Fibroblast of peridontal ligament (primary cell): ENCODE measurements around the gene PECR.
"Not testable (repeated sequence)": the region's sequence is repeated elsewhere in the genome, so short reads cannot be mapped to it uniquely, and the experiment has no call there.

Source experiments
- DNase-seq: peaks from one replicate; pipeline ENCODE4 v3.0.0-alpha.2; 2010; ENCODE audit errors: extremely low read depth

PECR gene

DNA sequence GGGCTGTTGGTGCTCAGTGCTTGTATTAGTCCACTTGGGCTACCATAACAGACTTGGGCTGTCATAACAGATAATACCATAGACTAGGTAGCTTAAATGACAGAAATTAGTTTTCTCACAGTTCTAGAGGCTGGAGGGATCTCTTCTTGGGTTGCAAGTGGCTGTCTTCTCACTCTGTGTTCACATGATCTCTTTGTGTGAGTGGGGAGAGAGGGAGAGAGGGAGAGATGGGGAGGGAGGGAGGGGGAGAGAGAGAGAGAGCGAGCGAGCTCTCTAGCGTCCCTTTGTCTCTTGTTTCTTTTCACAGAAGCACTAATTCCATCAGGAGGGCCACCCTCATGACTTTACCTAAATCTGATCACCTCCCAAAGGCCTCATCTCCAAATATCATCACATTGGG lies 23.1 kb upstream of the PECR start:
- no peak for DNase-seq

GRCh38 chr2:216103213-216103612 lies 21.6 kb upstream of the PECR start:
- DNase-seq = no peak

DNA sequence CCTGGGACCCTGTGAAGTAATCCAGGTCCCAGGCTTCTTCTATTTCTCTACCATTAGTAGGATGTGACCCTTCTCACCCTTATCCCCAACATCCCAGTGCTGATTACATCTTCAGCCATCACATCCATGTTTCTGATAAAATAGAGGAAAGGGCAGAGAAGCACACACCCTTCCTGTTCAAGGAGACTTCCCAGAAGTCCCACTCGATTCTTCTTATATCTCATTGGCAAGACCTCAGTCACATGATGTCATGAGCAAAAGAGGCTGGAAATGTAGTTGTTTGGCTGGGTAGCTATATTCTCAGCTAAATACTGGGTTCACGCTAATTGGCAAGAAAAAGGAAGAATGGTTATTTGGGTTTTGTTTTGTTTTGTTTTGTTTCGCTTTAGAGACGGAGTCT lies 19.5 kb upstream of the PECR start:
- DNase-seq = no peak

GRCh38 chr2:216098421-216099334 lies 17.1 kb upstream of the PECR start:
- DNase-seq = no peak

DNA sequence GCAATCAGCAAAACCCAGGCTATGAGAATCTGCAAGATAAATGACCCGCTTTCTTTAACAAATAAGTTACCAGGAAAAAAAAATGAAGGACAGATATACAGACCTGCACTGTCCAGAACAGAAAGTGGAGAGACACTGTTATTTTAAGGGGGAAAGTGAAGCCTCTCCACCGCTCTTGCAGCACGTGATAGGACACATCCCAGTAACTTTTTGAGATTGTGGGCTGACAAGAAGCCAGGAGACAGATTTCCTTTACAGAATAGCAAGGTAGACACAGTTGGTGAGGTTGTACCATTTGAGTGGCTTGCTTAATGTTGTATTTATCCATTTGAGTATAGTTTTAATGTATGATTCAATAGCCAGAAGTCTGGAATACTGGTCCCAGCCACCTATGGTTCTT lies 13.1 kb upstream of the PECR start:
- no peak for DNase-seq

- no peak for DNase-seq
Measured at GRCh38 chr2:216092646-216093045, 11.0 kb upstream of the PECR start.

DNA sequence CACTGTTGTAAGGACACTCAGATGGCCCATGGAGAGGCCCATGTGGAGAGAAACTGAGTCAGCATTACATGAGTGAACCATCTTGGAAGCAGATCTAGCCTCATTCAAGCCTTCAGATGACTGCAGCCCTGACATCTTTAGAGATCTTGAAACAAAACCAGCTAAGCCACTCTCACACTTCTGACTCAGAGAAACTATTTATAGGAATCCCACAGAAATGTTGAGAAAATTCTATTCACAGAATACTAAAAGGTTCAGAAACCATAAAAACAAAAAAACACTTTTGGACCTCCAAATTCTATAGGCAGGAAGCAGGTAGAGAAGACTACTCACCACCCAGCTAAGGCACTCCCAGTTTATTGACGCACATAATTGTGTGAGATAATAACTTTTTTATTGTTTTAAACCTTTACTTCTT lies 8.8 kb upstream of the PECR start:
- peak; percentile 48 for DNase-seq

DNA sequence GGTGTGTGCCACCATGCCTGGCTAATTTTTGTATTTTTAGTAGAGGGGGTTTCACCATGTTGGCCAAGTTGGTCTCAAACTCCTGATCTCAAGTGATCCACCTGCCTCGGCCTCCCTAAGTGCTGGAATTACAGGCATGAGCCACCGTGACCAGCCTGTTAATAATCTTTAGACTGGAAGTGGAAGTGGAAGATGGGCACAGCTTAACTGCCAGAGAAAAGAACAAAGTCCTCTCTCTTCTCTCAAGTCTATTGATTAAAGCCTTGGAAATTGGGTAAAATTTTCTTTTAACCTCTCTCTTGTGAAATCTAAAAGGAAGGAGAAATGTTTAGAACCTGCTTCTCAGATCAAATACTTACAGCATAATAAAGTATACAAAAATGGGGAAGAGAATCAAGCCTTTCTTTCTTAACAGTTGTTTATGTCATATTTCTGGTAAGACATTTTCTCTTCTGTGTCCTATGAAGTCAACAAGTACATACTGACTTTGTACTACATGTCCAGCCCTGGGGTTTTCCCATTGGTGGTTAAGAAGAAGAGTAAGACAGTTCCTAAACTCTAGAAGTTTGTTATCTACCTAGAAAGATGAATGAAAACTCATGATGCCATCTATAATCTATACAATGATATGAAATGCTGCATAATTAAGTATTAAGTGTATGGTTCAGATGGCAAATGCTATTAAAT lies 4.7 kb upstream of the PECR start:
- DNase-seq = no peak

DNA sequence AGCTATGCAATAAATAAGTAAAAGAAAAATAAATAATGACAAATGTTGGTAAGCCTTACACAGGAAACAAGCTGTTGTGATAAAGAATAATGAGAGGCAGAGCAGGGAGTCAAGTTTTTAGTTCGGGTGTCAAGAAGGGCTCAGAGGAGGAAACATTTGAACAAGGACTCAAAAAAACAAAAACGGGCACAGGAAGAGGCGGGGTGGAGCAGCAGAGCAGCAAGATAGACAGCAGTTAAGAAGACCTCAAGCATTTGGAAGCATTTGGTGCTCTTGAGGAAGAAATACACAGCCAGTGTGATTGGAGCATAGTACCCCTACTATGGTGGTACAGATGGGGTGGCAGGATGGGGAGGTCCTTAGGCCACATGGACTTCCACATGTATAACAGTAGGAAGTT lies 2.9 kb upstream of the PECR start:
- DNase-seq = no peak

DNA sequence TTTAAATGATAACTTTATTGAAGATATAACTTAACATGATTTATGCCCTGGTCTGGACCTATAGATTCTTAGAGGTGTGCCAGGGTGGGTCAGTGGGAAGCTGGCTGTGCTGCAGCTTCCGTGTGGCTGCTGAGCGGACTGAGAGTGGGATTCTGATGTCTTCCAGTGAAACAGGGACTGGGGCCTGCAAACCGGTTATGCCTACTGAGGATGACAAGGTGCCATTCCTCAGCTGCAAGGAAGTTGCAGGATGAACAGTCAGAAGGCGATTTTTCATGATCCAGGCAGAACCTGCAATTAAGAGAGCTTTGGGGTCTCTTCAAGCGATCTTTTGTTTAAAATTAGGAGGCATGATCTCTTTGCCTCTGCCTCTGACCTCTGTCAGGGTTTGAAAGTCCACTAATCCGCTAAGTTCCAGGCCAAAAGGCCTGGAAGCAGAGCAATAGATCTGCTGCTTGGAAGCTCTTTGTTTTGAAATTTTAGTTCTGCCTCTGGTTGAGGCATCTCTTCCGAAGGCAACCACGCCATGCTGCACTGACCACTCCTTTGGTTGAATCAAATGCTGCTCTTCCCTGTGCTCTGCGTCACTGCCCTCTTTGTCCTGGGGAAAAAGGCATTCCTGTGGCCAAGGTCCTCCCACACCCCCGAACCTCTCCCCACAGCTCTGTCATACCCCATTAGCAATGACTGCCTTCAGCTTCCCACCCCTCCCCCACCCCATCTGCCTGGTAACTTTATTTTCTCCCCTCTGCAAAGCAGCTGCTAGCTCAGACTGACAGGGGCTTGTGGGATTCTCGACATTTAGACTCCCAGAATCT lies 2.1 kb upstream of the PECR start:
- DNase-seq = no peak

- no peak for DNase-seq
Measured at GRCh38 chr2:216082805-216083204, 1.2 kb upstream of the PECR start.

- no peak for DNase-seq
Measured at GRCh38 chr2:216082117-216082711, 605 bp upstream of the PECR start.

- DNase-seq = no peak
Measured at GRCh38 chr2:216081012-216081411, 597 bp downstream of the PECR start.

GRCh38 chr2:216080048-216080447 lies 1.6 kb downstream of the PECR start:
- DNase-seq = not testable (repeated sequence)

- no peak for DNase-seq
Measured at GRCh38 chr2:216078776-216079175, 2.8 kb downstream of the PECR start.

DNA sequence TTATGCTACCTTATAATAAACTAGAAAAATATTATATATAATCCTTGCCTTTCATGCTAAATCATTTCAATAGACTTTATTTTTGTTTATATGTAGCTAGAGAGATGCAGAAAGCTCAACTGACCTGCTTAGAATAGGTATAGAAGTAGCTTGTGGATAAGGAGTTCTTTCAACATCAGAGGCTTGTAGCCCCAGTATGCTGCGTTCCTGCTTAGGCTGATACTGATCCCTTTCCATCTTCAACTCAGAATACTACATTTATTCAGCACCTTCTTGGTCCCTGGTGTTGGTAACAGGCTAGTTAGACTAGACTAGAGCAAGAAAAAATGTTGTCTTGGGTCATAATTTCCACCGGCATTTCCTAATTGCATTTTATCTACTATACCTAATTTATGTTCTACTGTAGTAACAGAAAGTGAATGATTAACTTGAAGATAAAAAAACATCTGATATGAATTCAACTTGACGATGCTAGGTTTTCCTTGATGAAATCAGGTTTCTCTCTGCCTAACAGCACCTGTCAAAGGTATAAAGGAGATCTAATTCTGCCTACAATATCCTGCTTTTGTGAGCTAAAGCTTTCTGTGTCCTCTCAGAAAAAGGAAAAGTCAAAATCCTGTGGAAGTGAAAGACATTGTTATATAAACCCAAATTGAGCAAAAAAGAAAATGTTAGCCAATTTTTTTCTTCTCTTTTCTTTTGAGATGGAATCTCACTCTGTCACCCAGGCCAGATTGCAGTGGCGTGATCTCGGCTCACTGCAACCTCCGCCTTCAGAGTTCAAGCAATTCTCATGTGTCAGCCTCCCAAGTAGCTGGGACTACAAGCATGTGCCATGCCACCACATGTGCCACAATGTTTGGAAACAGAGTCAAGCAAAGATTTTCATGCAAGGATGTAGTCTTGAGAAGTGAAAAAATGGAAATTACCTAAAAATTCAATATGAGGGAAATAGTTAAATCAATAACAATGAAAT lies 5.8 kb downstream of the PECR start:
- DNase-seq = no peak

DNA sequence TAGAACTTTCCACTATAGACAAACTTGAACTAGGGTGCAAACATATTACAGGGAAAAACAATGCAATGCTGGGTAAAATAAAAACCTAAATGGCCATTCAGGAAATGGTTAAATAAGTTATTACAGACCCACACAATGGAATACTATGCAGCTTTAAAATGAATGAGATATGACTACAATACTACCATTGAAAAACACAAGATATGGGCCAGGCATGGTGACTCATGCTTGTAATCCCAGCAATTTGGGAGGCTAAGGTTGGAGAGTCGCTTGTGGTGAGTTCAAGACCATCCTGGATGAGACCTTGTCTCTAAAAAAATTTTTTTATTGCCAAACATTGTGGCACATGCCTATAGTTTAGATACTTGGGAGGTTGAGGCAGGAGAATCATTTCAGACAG lies 6.8 kb downstream of the PECR start:
- no peak for DNase-seq

- DNase-seq = no peak
Measured at GRCh38 chr2:216074380-216074779, 7.2 kb downstream of the PECR start.

GRCh38 chr2:216073773-216074172 lies 7.8 kb downstream of the PECR start:
- no peak for DNase-seq

DNA sequence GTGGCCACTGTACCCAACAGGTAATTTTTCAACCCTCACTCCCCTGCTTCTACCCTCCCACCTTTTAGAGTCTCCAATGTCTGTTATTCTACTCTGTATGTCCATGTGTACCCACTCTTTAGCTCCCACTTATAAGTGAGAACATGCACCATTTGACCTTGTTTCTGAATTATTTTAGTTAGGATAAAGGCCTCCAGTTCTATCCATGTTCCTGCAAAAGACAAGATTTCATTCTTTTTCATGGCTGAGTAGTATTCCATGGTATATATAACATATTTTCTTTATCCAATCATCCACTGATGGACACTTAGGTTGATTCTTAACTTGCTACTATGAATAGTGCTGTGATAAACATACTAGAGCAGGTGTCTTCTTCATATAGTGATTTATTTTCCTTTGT lies 9.1 kb downstream of the PECR start:
- no peak for DNase-seq
